ENCODE measurements around the gene FBXO31. TPM values are rescaled to one million over a fixed set of nuclear protein-coding genes. Genes with fewer than 3 reads are reported as not detected.

Gene FBXO31
- total RNA-seq, 1 donor from 2014 or later = 29.9 TPM

GRCh38 chr16:87326151-87326571 is 57.4 kb downstream of the FBXO31 start:
- DNase-seq (no peak), ATAC-seq (no peak)
- no peak for TF ChIP-seq CTCF (IDR thresholded peaks at IDR 0.05)
- Histone ChIP-seq H3K36me3 (peaks cover 18% of the 10 kb centered on the region), H3K4me1 (peaks cover 3% of the 10 kb centered on the region), H3K9me3 (no peaks in the 10 kb centered on the region), H3K4me3 (no peak overlapping the region), H3K27ac (no peak overlapping the region), H3K27me3 (no peaks in the 10 kb centered on the region)
- intact Hi-C loops (cut with DNase I) = loop anchor here (10.0 kb wide), 2 partner anchors 59 to 319 kb away; partner anchors contain the start of gene FBXO31

GRCh38 chr16:87325423-87325858 is 58.1 kb downstream of the FBXO31 start:
- ATAC-seq (no peak), DNase-seq (no peak)
- H3K4me3 ChIP-seq = no peak overlapping the region
- H3K36me3 ChIP-seq = peaks cover 11% of the 10 kb centered on the region
- H3K27me3 ChIP-seq = no peaks in the 10 kb centered on the region
- H3K4me1 ChIP-seq = peaks cover 3% of the 10 kb centered on the region
- intact Hi-C loops (cut with DNase I) = loop anchor here (10.0 kb wide), 2 partner anchors 59 to 319 kb away; partner anchors contain the start of gene FBXO31
- no peak overlapping the region for H3K27ac ChIP-seq
- H3K9me3 ChIP-seq = no peaks in the 10 kb centered on the region
- no peak for TF ChIP-seq CTCF (IDR thresholded peaks at IDR 0.05)

- ATAC-seq (peak; percentile 69), DNase-seq (no peak)
- no peak overlapping the region for H3K27ac ChIP-seq
- no peak overlapping the region for H3K4me3 ChIP-seq
- no peaks in the 10 kb centered on the region for H3K9me3 ChIP-seq
- peaks cover 3% of the 10 kb centered on the region for H3K36me3 ChIP-seq
- intact Hi-C loops (cut with DNase I) = loop anchor here (10.0 kb wide), 2 partner anchors 60 to 320 kb away; partner anchors contain the start of gene FBXO31
- no peaks in the 10 kb centered on the region for H3K27me3 ChIP-seq
- peak; percentile 83 for TF ChIP-seq CTCF (IDR thresholded peaks at IDR 0.05)
- H3K4me1 ChIP-seq = peaks cover 3% of the 10 kb centered on the region
Measured at GRCh38 chr16:87324411-87325275, 58.9 kb downstream of the FBXO31 start.

GRCh38 chr16:87323727-87324410 is 59.7 kb downstream of the FBXO31 start:
- no peaks in the 10 kb centered on the region for H3K9me3 ChIP-seq
- no peak for DNase-seq
- no peaks in the 10 kb centered on the region for H3K27me3 ChIP-seq
- no peaks in the 10 kb centered on the region for H3K36me3 ChIP-seq
- peaks cover 3% of the 10 kb centered on the region for H3K4me1 ChIP-seq
- no peak for TF ChIP-seq CTCF (IDR thresholded peaks at IDR 0.05)
- intact Hi-C loops (cut with DNase I) = loop anchor here (10.0 kb wide), 2 partner anchors 61 to 321 kb away; partner anchors contain the start of gene FBXO31
- no peak overlapping the region for H3K27ac ChIP-seq
- no peak for ATAC-seq
- no peak overlapping the region for H3K4me3 ChIP-seq

- H3K27me3 ChIP-seq = no peaks in the 10 kb centered on the region
- no peak overlapping the region for H3K27ac ChIP-seq
- ATAC-seq = no peak
- intact Hi-C loops (cut with DNase I) = loop anchor here (10.0 kb wide), 2 partner anchors 62 to 322 kb away; partner anchors contain the start of gene FBXO31
- H3K36me3 ChIP-seq = no peaks in the 10 kb centered on the region
- H3K9me3 ChIP-seq = no peaks in the 10 kb centered on the region
- no peak for TF ChIP-seq CTCF (IDR thresholded peaks at IDR 0.05)
- peaks cover 9% of the 10 kb centered on the region for H3K4me1 ChIP-seq
- no peak for DNase-seq
- H3K4me3 ChIP-seq = no peak overlapping the region
Measured at GRCh38 chr16:87322833-87323726, 60.5 kb downstream of the FBXO31 start.

All from upper lobe of right lung (tissue), 1 donor.